HG03460 (cell line): Measurements from ENCODE around the gene CNNM3.

Experiments
- ATAC-seq: cut with Tn5 transposase; IDR thresholded peaks from one replicate; pipeline ENCODE4 v1.9.1; 2021; ENCODE audit not compliant: unreplicated experiment

CNNM3 gene

GRCh38 chr2:96874198-96874831 is 58.2 kb downstream of the CNNM3 start:
- ATAC-seq: peak; percentile 41

DNA sequence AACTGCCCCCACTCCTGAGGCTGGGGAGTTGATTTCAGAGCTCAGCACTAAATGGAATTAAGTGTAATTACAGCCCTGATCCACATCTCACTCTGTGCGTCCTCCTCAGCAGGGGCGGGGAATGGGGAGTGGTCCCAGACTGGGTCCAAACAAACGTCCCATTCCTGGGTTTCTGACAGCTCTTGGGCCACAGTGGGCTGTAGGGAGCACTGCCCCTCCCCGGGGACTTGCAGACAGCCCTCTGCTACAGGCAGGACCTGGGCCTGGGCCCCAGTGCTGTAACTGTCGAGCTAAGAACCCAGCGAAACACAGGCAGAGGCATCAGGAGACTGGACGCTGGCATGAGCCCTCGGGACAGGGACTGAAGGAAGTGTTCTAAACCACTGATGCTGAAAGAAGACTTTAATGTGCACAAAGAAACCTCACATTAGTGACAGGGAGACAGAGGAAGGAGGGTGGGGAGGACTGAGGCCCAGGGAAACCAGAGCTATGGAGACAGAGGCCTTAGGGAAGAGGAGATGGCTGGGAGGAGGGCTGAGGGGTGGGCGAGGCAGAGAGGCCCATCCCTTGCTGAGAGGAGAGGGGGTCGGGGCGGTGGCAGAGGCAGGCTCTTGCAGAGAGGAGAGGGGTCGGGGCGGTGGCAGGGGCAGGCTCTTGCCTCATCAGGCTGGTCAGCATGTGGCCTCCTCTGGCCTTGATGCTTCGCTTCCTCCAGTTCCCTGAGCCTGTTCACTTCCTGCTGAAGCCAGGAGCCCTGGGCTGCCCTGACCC is 59.6 kb downstream of the CNNM3 start:
- no peak for ATAC-seq

GRCh38 chr2:96876269-96877041 is 60.4 kb downstream of the CNNM3 start:
- ATAC-seq: no peak

DNA sequence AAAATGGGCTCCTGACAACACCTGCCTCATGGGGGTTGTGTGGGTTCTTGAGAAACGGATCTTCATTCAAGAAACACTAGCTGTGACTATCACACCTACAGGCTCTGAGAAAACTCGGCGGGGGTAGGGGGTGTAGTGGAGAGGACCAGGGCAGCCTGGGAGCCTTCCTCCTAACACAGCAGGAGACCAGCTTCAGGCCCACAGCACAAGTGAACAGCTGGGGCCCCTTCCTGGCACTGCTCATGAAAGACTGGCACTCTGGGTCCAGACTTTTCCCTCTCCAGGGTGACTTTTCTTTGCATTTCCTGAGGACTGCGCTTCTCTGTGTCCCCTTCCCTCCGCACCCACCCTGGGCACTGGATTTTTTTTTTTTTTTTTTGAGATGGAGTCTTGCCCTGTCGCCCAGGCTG is 61.0 kb downstream of the CNNM3 start:
- ATAC-seq: no peak

DNA sequence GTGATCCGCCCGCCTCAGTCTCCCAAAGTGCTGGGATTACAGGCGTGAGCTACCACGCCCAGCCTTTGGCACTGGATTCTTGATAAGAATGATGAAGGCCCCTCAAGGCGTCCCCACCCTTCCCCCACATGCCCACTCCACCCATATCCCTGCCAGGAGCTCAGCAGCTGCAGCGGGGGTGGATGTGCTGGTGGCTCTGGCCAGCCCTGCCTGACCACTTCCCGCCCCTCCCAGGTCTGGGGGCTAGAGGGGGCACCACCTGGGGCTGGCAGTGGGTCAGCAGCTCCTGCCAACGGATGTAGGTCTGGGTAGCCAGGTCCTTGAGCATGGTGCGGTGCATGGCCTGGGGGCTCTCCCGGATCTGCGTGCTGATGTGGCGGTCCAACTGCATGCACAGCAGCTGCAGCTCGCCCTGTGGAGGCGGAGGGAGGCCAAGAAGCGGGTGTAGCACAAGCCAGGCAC is 61.6 kb downstream of the CNNM3 start:
- no peak for ATAC-seq

DNA sequence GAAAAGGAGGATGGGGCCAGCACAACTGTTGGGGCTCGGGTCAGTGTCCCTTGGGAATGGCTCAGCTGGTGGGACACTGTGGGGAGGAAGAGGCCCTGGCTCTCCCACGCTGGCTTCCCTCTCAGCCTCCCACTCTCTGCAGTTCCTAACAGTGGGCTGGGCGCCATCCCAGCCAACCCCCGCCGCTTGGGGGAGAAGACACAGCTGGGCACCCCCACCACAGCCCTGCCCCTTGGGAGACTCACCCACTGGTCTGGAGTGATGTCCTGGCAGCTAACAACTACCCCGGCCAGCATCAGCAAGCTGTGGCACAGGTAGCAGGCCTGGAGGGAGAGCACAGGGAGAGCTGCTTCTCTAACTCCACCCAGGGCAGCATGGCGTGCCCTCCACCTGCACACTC is 62.1 kb downstream of the CNNM3 start:
- no peak for ATAC-seq

DNA sequence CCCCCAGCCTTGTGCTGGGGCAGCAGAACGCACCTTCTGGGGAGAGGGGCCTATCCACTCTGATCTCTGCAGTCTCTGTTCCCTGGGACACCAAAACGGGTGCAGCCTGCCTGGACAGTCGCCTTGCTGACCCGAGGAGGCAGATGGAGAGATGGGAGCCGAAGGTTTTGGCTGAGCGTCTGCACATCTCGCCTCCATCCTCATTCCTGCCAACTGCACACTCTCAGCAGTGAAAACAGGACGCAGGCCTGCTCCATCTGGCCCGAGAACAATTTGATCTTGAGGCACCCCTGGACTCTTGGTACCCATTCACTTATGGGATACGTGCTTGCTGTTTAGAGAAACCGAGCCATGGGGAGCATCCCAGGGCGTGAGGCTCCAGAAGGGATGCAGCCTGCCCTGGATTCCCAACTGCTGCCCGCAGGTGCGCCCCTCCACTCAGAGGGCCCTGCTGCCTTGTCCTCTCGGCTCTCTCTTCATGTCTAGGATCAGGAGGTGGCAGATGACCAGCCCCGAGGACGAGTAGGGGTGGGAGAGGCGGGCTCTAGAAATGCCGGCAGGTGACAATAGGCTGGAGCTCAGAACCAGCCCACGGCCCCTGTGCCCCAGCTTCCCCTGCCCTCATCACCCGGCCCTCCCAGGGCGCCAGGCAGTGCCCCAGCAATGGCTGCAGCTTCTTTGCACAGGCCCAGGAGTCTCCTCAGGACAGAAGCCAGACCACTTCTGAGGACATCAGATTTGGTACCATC is 62.9 kb downstream of the CNNM3 start:
- ATAC-seq: no peak

- ATAC-seq: no peak
Observed at GRCh38 chr2:96879545-96880040, 63.5 kb downstream of the CNNM3 start.

DNA sequence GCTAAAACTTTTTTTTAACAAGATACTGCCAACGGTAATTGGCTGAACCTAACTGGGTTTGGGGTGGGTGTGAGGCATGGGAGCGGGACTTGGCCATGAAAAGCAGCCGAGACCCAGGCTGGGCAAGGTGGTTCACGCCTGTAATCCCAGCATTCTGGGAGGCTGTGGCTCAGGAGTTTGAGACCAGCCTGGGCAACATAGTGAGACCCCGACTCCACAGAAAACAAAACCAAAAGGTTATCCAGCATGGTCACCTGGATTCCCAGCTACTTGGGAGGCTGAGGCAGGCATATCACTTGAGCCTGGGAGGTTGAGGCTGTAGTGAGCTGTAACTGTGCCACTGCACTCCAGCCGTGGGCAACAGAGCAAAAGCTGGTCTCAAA is 64.8 kb downstream of the CNNM3 start:
- no peak for ATAC-seq

GRCh38 chr2:96881349-96882195 is 65.5 kb downstream of the CNNM3 start:
- ATAC-seq: no peak

DNA sequence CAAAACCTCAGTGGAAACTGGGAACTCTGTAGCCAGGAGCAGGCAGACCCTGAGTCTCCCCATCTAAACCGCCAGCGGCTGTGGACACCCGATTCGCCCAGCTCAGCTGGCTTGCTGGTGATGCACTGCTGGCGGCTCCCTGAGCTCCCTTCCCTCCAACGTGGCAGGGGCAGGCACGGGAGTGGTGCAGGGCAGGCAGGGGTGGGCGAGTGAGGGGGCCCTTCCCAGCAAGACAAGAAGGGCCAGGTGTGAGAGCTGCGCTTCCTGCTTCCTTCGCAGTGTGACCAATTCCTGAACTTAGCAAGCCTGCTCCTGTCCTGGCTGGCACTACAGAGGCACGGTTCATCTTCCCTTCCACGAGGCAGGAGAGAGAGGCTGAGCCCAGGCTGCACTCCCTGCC is 66.2 kb downstream of the CNNM3 start:
- ATAC-seq: no peak

GRCh38 chr2:96882906-96883305 is 66.8 kb downstream of the CNNM3 start:
- ATAC-seq: no peak

GRCh38 chr2:96883306-96883705 is 67.2 kb downstream of the CNNM3 start:
- ATAC-seq: no peak
